ENCODE results near the gene RABL6.

DNA sequence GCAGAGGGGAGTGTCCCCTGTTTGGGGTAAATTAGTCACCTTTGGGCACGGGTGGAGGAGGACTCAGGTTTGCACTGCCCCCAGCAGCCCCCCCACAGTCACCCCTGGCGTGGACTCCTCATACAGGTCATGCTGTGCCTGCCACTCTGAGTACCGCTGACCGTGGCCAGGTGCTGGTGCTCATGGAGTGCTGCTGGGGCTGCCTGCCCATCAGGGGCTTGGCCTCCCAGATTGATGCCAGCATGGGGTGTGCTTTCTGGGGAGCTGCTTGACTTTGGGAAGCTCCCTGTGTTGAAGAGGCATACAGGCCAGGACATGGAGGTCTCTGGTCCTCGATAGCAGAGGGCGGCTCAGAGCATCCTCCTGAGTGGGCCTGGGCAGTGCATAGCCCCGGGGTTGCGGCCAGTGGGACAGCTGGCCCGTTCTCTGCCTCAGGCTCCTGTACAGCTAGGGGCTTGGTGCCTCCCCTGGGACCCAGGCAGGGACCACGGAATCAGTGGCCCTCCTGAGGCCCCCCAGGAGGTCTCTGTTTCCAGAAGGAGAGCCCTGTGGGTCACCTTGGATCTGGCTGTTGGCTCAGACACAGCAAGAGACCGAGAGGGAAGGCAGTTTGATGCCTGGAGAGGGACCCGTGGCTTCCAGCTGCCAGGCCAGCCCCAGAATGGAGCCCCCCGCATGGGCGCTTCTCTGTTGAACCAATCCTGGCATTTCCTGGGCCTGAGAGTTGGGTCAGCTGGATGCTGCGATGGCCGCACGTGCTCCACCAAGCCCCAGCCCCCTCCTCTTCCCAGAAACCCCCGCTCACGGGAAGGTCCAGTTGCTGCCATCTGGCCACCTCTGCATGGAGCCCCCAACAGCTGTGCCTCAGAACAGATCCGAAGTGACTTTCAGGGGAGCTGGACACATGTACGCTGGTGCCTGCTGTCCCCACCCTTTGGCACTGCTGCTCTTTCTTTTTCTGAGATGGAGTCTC, 28.5 kb downstream of the RABL6 start:
- TF ChIP-seq, protein P1, sequence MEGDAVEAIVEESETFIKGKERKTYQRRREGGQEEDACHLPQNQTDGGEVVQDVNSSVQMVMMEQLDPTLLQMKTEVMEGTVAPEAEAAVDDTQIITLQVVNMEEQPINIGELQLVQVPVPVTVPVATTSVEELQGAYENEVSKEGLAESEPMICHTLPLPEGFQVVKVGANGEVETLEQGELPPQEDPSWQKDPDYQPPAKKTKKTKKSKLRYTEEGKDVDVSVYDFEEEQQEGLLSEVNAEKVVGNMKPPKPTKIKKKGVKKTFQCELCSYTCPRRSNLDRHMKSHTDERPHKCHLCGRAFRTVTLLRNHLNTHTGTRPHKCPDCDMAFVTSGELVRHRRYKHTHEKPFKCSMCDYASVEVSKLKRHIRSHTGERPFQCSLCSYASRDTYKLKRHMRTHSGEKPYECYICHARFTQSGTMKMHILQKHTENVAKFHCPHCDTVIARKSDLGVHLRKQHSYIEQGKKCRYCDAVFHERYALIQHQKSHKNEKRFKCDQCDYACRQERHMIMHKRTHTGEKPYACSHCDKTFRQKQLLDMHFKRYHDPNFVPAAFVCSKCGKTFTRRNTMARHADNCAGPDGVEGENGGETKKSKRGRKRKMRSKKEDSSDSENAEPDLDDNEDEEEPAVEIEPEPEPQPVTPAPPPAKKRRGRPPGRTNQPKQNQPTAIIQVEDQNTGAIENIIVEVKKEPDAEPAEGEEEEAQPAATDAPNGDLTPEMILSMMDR (IDR thresholded peaks at IDR 0.05) = no peak
- TF ChIP-seq POLR2A (IDR thresholded peaks at IDR 0.05) = no peak
